AG08395 (cell line): ENCODE results near the gene EXOC4.
A peak's percentile ranks its signal among the peaks of the same experiment; 100 is the strongest.

Experiments
- DNase-seq: peaks from one replicate; pipeline ENCODE4 v3.0.0; 2012; ENCODE audit warnings: mixed read lengths, low spot score

The EXOC4 gene

GRCh38 chr7:133540096-133540860 is 287.4 kb downstream of the EXOC4 start:
- DNase-seq = no peak

- no peak for DNase-seq
These were observed 289.4 kb downstream of the EXOC4 start for GRCh38 chr7:133542209-133542780.

DNA sequence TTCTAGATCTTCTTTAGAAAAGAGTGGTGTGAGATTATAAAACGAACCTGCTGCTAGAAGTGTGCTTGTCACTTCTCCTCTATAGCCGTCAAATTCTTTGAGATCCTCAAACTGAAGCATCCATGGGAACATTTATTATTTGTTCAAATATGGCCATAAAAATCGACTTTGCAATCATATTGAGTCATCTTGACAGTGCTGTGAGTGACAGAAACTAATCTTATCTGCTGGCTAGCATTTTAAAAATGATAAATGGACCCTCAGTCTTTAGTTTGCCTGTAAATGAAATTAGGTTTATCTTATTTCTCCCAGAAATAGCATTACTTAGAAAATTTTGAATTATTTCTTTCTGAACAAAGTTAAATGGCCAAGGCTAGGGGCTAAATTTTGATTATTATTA is 290.8 kb downstream of the EXOC4 start:
- DNase-seq = no peak

DNA sequence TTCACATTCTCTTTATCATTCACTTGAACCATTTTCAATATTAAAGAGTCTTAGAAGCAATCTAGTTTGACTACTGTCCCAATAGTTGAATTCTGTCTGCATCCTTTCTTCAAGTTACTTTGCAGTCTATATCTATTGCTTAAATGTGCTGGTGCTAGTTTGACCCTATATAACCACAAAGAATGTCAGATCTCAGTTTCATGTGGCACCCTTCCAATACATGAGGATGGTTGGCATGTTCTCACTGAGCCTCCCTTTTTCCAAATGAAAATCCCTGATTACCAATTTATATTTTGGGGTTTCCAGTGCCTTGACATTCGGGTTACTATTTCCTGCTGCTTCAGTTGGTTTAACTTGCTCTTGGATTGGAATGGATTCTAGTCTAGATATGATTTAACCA is 292.7 kb downstream of the EXOC4 start:
- DNase-seq = no peak

DNA sequence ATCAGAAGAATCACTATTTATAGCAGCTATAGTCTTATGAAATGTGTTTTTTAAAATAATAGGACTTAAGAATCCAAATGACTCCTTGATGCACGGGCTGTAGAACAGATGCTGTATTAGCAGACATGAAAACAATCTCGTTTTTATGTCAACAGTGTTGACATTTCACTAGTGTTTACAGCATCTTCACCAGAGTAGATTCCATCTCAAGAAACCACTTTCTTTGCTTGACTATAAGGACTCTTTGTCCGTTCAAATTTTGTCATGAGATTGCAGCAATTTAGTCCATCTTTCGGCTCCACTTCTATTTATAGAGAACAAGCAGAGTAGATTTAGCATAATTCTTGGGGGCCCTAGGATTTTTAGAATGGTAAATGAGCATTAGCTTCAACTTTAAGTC is 295.1 kb downstream of the EXOC4 start:
- no peak for DNase-seq

GRCh38 chr7:133549633-133550032 is 296.8 kb downstream of the EXOC4 start:
- no peak for DNase-seq

- DNase-seq = no peak
These were observed 297.3 kb downstream of the EXOC4 start for GRCh38 chr7:133550145-133550544.

DNA sequence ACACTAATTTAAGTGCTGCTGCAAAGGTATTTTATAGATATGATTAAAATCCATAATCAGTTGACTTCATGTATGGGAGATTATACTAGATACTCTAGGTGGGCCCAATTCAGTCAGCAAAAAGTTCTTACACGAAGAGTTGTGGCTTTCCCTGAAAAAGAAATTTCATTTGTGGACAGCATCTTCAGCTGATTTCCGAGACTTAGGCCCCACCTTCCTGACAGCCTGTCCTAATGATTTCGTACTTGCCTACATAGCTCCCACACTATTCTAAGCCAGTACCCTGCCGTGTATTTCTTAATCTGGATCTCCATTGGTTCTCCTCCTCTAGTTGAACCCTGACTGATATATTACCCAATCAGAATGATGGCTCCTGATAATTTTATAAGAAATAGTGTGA is 297.9 kb downstream of the EXOC4 start:
- no peak for DNase-seq

GRCh38 chr7:133551466-133551865 is 298.6 kb downstream of the EXOC4 start:
- DNase-seq = no peak

DNA sequence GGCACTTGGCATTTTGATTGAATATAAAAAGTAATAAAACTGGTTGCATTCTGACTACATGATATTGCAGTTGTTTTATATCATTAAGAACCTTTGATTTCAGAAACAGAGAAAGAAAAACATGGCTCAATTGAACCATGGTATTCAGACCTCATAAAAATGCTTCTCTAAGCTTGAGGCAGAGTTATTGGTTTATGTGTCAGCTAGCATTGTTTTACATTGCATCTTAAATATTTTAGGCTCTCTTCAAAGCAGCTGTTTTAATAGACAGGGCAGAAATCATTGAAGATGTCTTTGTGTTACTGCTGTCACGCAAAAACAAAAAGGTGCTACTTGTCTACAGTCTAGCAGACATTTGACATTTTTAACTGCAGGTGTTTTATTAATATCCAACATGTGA is 299.2 kb downstream of the EXOC4 start:
- DNase-seq = no peak

DNA sequence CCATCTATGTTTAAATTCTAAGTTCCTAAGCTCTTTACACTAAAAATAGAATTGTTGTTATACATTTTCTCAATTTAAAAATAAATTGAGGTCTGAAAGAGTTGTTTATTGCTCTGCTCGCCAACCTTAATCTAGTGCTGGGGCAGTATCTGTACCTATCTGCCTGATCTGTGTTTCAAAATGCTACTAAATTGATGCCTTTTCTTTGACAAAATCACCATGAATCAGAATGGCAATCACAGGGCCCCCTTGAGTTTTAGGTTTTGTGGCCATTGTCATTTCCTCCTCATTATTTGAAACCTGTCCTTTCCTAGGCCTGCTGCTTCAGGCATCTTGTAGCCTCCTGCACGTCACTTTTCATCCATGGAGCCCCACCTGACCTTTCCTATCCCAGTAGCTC is 301.5 kb downstream of the EXOC4 start:
- no peak for DNase-seq

DNA sequence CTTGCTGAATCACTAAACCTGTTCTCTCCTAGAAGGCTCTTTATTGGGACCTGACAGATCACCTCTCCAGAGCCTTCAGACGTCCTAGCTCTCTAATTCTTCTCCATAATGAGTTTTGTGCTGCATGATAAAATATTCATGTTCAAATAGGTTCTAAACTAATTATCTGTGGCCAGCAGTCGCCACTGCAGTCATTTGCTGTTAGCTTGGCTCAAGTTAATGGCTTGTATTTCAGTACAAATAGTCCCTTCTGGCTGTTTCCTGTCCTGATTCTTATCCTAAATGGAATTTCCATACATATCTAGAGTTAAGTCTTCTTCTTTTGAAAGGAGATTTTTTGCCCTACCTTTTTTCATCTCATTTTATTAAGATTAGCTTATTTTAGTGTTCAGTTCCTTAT is 303.2 kb downstream of the EXOC4 start:
- no peak for DNase-seq

DNA sequence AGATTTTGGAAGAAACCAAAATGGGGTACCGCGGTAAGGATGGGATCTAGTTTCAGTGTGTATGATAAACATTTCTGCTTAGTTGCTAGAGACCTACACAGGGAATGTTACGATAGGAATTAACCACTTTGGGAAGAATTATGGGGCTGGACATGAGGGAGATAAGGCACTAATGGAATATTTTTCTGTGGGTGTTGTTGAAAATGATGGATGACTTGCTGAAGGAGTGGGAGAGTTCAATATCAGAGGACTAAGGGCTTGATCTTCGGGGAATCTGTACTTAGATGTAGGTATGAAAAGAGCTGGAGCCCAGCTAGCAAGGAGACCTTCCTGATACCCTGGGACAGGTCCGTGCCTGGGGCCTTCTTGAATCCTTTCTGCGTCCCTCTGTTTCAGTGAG is 303.7 kb downstream of the EXOC4 start:
- DNase-seq = no peak

- no peak for DNase-seq
These were observed 308.0 kb downstream of the EXOC4 start for GRCh38 chr7:133560900-133561299.

GRCh38 chr7:133561396-133561795 is 308.5 kb downstream of the EXOC4 start:
- no peak for DNase-seq

GRCh38 chr7:133562621-133563020 is 309.7 kb downstream of the EXOC4 start:
- DNase-seq = peak; percentile 60

- DNase-seq = no peak
These were observed 310.4 kb downstream of the EXOC4 start for GRCh38 chr7:133563251-133563650.

- DNase-seq = no peak
These were observed 311.6 kb downstream of the EXOC4 start for GRCh38 chr7:133564484-133564883.

- DNase-seq = no peak
These were observed 315.7 kb downstream of the EXOC4 start for GRCh38 chr7:133568544-133568943.

DNA sequence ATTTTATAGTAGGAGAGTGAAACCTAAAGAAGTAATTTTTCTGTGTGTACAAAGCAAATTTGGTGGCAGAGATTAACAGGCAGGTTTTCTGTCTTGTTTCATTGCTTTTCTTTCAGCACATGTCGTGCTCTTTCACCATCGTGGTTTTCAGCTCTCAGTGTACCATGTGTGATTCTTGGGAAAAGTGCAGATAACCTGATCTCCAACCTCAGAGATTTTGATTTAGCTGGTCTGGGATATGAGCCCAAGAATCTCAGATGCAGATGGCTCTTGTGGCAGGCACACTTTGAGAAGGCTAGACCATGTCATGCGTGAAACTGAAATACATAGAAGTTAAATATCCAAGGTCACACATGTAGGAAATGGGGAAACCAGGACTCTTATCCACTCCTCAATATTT is 317.4 kb downstream of the EXOC4 start:
- no peak for DNase-seq

DNA sequence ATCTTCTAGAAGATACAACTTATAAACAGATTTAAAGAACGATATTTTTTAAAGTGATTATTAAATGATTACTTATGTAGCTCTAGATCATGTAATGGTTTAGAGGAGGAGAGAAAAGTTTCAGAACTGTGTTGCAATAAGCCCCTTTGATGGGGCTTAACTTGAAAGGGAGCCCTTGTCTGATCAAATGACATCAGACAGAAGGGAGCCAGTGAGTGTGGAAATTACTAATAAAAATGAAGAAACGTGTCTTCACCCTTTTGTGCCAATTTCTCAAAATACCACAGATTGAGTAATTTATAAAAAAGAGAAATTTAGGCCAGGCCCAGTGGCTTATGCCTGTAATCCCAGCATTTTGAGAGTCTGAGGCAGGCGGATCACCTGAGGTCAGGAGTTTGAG is 318.2 kb downstream of the EXOC4 start:
- no peak for DNase-seq

- no peak for DNase-seq
These were observed 319.2 kb downstream of the EXOC4 start for GRCh38 chr7:133572087-133572486.

DNA sequence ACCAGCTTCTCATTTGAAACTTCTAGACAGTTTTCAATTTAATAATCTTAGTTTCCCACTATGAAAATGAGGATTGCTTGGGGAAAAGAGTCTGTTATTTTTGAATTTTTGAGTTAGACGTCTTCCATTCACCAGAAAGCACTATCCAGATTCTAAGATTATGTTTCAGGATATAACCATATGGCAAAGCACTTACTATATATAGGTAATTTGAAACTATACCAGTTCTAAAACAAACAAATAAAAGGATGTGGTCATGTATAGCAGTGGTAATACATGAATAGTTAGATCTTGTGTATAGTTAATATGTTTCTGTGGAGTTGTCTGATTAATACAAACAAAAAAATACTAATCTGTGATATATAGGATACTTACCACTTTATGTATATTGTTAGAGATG is 320.0 kb downstream of the EXOC4 start:
- no peak for DNase-seq
